ENCODE measurements around the gene CYP39A1.

- TF ChIP-seq CTCF (IDR thresholded peaks at IDR 0.05) (no peak), POLR2A (IDR thresholded peaks at IDR 0.05) (no peak)
Measured at GRCh38 chr6:46513533-46513932, 139.1 kb downstream of the CYP39A1 start.
